ENCODE data around the gene REEP3. TPM values are rescaled to one million over a fixed set of nuclear protein-coding genes. Genes with fewer than 3 reads are reported as not detected.

Gene REEP3
- total and polyA plus RNA-seq, 2 experiments from 2014 or later, result 69.9 to 72.1 TPM

DNA sequence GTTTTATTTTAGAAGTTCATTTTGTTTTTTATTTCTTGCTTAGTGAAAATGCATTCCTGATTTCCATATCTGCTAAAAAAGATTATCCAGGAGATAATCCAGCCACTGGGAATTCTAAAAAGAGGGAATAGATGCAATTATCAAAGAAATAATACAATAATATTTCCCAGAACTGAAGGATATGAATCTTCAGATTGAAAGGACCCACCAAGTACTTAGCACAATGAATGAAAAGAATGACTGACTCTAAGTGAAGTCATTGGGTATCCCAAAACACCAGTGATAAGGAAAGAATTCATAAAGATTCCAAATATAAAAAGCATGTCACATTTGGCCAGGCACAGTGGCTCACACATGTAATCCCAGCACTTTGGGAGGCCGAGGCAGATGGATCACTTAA, 79.3 kb downstream of the REEP3 start:
- no peaks in the 10 kb centered on the region for H3K4me1 ChIP-seq (ENCODE audit: insufficient read depth)
- in situ Hi-C loops (cut with MboI), result loop anchor here (25.0 kb wide), 1 partner anchor 388 kb away; no protein-coding TSS in a partner anchor
- TF ChIP-seq EZH2phosphoT487 (IDR thresholded peaks at IDR 0.05; ENCODE audit: insufficient read depth, low read depth) (no peak), EZH2 (IDR thresholded peaks at IDR 0.05; ENCODE audit: insufficient read depth, poor library complexity, severe bottlenecking) (no peak)

DNA sequence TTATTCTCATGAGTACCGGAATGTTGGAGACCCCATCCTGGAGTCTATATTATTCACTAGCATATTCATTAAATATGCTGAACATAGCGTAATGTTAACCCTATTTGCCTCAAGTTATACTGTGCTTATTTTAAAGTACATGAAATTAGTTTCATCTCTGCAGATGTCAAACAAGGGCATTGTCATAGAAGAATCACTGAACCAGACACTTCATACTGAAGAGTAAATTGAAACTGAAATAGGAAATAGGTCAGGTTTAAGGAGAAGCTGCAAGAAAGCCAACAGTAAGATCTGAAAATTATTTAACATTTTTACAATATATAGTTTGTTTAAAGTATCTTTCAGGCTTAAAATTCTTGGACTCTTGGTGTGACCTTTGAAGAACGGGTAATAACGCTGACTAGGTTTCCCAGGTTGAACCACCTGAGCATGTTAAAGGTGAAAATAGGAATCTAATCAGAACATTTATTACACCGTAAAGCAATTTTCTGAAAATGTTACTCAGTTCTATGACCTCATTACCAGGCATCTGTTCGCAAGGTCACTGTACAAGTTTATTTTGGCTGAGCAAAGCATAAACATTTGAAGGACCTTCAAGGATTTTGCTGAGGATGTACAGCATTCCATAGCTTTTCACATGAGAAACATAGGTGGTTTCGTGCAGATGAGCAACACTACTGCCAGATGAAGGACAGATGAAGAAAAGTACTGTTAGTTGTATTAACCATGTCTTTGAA, 82.7 kb downstream of the REEP3 start:
- in situ Hi-C loops (cut with MboI), result loop anchor here (25.0 kb wide), 1 partner anchor 392 kb away; no protein-coding TSS in a partner anchor
- Histone ChIP-seq H3K4me3 (no peak overlapping the region), H3K27ac (no peak overlapping the region), H3K9ac (no peak overlapping the region), H4K20me1 (ENCODE audit: insufficient read depth) (no peaks in the 10 kb centered on the region), H3K79me2 (ENCODE audit: insufficient read depth) (no peaks in the 10 kb centered on the region), H3K27me3 (replicated peaks; ENCODE audit: insufficient read depth) (no peaks in the 10 kb centered on the region), H3K9me2 (ENCODE audit: insufficient read depth) (no peaks in the 10 kb centered on the region; the same call in 1 of the 2 replicates), H3K4me1 (ENCODE audit: insufficient read depth) (no peaks in the 10 kb centered on the region), H3K9me3 (ENCODE audit: low read depth) (no peaks in the 10 kb centered on the region), H3K4me2 (ENCODE audit: unreplicated experiment) (no peak overlapping the region), H3K36me3 (ENCODE audit: low read depth) (peaks cover 16% of the 10 kb centered on the region), H2AFZ (no peak overlapping the region), H3F3A (ENCODE audit: insufficient read depth) (no peaks in the 10 kb centered on the region)
- DNase-seq, result no peak
- TF ChIP-seq EZH2 (IDR thresholded peaks at IDR 0.05; ENCODE audit: insufficient read depth, poor library complexity, severe bottlenecking), result no peak
- TF ChIP-seq EZH2phosphoT487 (IDR thresholded peaks at IDR 0.05; ENCODE audit: insufficient read depth, low read depth), result no peak
- WGBS, 2 experiments (ENCODE audit: low coverage in 1 of 2, low lambda C conversion rate in 2 of 2, missing lambda C conversion rate in 2 of 2), result 98 to 99% methylated on average over 7 of the region's 7 CpGs

More for the DNA sequence above, 79.3 kb downstream of the REEP3 start:
- Histone ChIP-seq H3F3A (ENCODE audit: insufficient read depth) (no peaks in the 10 kb centered on the region), H3K9ac (no peak overlapping the region), H3K36me3 (ENCODE audit: low read depth) (peaks cover 24% of the 10 kb centered on the region), H3K27me3 (replicated peaks; ENCODE audit: insufficient read depth) (no peaks in the 10 kb centered on the region), H3K4me3 (no peak overlapping the region), H2AFZ (no peak overlapping the region), H3K9me2 (ENCODE audit: insufficient read depth) (no peaks in the 10 kb centered on the region; the same call in 1 of the 2 replicates), H4K20me1 (ENCODE audit: insufficient read depth) (no peaks in the 10 kb centered on the region), H3K79me2 (ENCODE audit: insufficient read depth) (peaks cover 8% of the 10 kb centered on the region; the same call in 1 of the 2 replicates), H3K4me2 (ENCODE audit: unreplicated experiment) (no peak overlapping the region), H3K27ac (no peak overlapping the region), H3K9me3 (ENCODE audit: low read depth) (no peaks in the 10 kb centered on the region)
- no peak for DNase-seq
- whole genome bisulfite sequencing, 2 experiments (ENCODE audit: low coverage in 1 of 2, low lambda C conversion rate in 2 of 2, missing lambda C conversion rate in 2 of 2), result 92 to 100% methylated on average over 1 of the region's 1 CpG

DNA sequence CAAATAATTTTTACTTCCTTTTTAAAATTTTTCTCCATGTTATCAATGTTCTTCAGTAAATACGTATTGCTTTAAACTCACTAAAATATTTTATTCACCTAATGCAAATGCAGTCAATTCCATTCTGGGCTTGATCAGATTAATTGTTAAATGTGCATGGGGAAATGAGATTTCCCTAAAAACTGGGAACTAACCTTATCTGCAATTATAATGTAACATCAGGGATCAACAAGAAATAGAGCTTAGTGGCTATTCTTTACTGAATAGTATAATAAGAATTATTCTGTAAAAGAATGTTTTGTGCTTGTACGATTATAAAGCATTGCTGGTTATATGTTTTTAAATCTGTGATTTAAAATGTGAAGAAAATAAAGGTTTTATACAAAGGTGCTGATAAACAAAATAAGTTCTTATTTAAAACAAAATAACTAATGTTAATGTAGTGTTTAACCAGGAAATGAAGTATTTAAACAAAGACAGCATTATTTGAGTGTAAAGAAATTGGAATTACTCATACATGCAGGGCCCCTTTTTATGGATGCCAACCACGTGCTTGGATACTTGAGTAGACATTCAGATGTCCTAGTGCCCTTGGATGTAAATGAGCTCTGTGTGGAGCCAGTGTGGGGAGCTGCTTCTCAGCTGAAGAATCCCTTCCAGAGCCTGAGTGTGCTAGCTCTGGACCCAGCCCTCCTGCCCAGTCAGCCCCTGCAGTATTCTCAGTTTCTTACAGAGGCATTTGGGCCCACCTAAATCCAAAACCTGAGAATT, 84.2 kb downstream of the REEP3 start:
- Histone ChIP-seq H3K27ac (no peak overlapping the region), H3K9me2 (ENCODE audit: insufficient read depth) (no peaks in the 10 kb centered on the region; the same call in 1 of the 2 replicates), H4K20me1 (ENCODE audit: insufficient read depth) (no peaks in the 10 kb centered on the region), H3K27me3 (replicated peaks; ENCODE audit: insufficient read depth) (no peaks in the 10 kb centered on the region), H3K36me3 (ENCODE audit: low read depth) (peaks cover 2% of the 10 kb centered on the region; the same call in 1 of the 2 replicates), H3K79me2 (ENCODE audit: insufficient read depth) (no peaks in the 10 kb centered on the region), H2AFZ (no peak overlapping the region), H3K9ac (no peak overlapping the region), H3K9me3 (ENCODE audit: low read depth) (no peaks in the 10 kb centered on the region), H3F3A (ENCODE audit: insufficient read depth) (no peaks in the 10 kb centered on the region), H3K4me3 (no peak overlapping the region), H3K4me1 (ENCODE audit: insufficient read depth) (no peaks in the 10 kb centered on the region), H3K4me2 (ENCODE audit: unreplicated experiment) (no peak overlapping the region)
- WGBS, 2 experiments (ENCODE audit: low coverage in 1 of 2, low lambda C conversion rate in 2 of 2, missing lambda C conversion rate in 2 of 2), result 77 to 81% methylated on average over 3 of the region's 3 CpGs
- in situ Hi-C loops (cut with MboI), result loop anchor here (25.0 kb wide), 1 partner anchor 393 kb away; no protein-coding TSS in a partner anchor
- DNase-seq, result peak; percentile 6
- TF ChIP-seq EZH2 (IDR thresholded peaks at IDR 0.05; ENCODE audit: insufficient read depth, poor library complexity, severe bottlenecking) (no peak), EZH2phosphoT487 (IDR thresholded peaks at IDR 0.05; ENCODE audit: insufficient read depth, low read depth) (no peak)

DNA sequence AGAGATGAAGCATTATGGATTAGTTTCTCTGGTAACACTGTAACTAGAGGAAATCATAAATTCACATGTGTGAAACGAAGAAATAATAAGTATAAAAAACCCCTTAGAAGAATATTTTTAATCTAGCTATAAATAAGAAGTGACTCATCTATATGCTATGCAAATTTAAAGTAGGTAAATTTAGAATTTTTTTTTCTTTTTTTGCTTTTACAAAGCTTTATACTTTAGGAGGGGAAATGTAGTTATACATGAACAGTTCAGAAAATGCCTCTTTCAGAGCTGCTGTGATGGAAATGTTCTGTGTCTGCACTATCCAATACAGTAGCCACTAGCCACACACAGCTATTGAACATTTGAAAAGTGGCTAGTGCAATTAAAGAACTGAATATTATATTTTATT, 87.3 kb downstream of the REEP3 start:
- 92 to 96% methylated on average over 1 of the region's 1 CpG for WGBS, 2 experiments (ENCODE audit: low coverage in 1 of 2, low lambda C conversion rate in 2 of 2, missing lambda C conversion rate in 2 of 2)
- DNase-seq, result no peak
- in situ Hi-C loops (cut with MboI), result loop anchor here (25.0 kb wide), 1 partner anchor 396 kb away; no protein-coding TSS in a partner anchor
- no peak overlapping the region for H3K9ac ChIP-seq
- H2AFZ ChIP-seq, result no peak overlapping the region
- H4K20me1 ChIP-seq (ENCODE audit: insufficient read depth), result no peaks in the 10 kb centered on the region
- no peaks in the 10 kb centered on the region for H3K27me3 ChIP-seq (replicated peaks; ENCODE audit: insufficient read depth)
- H3K9me2 ChIP-seq (ENCODE audit: insufficient read depth), result no peaks in the 10 kb centered on the region; the same call in 1 of the 2 replicates
- H3F3A ChIP-seq (ENCODE audit: insufficient read depth), result no peaks in the 10 kb centered on the region; the same call in 1 of the 2 replicates
- H3K4me1 ChIP-seq (ENCODE audit: insufficient read depth), result peaks cover 12% of the 10 kb centered on the region
- H3K4me3 ChIP-seq, result no peak overlapping the region
- H3K4me2 ChIP-seq (ENCODE audit: unreplicated experiment), result no peak overlapping the region
- TF ChIP-seq EZH2phosphoT487 (IDR thresholded peaks at IDR 0.05; ENCODE audit: insufficient read depth, low read depth), result no peak
- no peak for TF ChIP-seq EZH2 (IDR thresholded peaks at IDR 0.05; ENCODE audit: insufficient read depth, poor library complexity, severe bottlenecking)
- no peaks in the 10 kb centered on the region for H3K9me3 ChIP-seq (ENCODE audit: low read depth)
- no peaks in the 10 kb centered on the region for H3K36me3 ChIP-seq (ENCODE audit: low read depth)
- H3K79me2 ChIP-seq (ENCODE audit: insufficient read depth), result no peaks in the 10 kb centered on the region
- no peak overlapping the region for H3K27ac ChIP-seq
